ENCODE data around the gene ACTN4. TPM values are rescaled to one million over a fixed set of nuclear protein-coding genes. Genes with fewer than 3 reads are reported as not detected.

ACTN4 gene
- total RNA-seq, 1 donor from 2014 or later: 454 TPM

DNA sequence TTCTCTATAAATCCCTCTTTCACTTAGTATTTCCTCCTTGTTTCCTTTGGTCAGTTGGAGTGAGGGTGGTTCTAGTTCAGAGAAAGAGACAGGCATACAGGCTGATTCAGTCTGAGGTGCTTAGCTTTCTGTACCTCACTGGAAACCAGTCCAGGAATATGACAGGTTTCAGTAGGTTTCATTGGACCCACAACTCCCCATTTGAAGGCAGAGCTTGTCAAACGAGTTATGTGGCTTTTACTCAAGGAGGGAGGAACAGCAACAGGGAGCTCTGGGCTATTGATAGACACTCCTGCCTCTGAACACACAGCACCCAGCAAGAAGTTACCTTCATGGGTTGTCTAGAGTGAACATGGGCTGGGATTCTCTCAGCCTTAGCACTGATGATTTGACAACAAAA is 14.5 kb downstream of the ACTN4 start:
- peak; percentile 51 to 53 for ATAC-seq

DNA sequence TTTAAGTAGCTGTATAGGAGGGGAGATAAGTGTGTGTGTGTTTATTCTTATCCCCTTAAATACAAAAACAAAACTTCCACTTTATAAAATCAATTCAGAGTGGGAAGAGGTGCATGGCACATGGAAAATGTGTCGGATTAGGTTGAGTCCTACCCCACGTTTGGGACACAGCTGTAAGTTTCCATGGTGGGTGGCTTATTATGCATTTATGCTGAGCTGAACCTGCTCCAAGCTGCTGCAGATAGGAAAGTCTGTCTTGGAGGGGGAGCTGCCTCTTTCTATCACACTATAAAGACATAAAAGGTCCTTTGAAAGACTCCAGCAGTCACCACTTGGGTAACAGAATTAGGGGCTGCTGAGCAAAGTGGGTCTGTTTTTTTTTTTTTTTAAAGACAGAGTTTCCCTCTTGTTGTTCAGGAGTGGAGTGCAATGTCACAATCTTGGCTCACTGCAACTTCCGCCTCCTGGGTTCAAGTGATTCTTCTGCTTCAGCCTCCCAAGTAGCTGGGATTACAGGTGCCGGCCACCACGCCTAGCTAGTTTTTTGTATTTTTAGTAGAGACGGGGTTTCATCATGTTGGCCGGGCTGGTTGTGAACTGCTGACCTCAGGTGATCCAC is 15.2 kb downstream of the ACTN4 start:
- peaks cover 100% of the 10 kb centered on the region for H3K4me1 ChIP-seq
- peaks cover 8% of the 10 kb centered on the region for H3K36me3 ChIP-seq
- TF ChIP-seq, protein P1, sequence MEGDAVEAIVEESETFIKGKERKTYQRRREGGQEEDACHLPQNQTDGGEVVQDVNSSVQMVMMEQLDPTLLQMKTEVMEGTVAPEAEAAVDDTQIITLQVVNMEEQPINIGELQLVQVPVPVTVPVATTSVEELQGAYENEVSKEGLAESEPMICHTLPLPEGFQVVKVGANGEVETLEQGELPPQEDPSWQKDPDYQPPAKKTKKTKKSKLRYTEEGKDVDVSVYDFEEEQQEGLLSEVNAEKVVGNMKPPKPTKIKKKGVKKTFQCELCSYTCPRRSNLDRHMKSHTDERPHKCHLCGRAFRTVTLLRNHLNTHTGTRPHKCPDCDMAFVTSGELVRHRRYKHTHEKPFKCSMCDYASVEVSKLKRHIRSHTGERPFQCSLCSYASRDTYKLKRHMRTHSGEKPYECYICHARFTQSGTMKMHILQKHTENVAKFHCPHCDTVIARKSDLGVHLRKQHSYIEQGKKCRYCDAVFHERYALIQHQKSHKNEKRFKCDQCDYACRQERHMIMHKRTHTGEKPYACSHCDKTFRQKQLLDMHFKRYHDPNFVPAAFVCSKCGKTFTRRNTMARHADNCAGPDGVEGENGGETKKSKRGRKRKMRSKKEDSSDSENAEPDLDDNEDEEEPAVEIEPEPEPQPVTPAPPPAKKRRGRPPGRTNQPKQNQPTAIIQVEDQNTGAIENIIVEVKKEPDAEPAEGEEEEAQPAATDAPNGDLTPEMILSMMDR (IDR thresholded peaks at IDR 0.05): no peak
- ATAC-seq: no peak
- no peaks in the 10 kb centered on the region for H3K9me3 ChIP-seq
- no peak for DNase-seq
- intact Hi-C loops (cut with DNase I): no loop called here
- H3K27me3 ChIP-seq (ENCODE audit: low read depth): no peaks in the 10 kb centered on the region
- no peak overlapping the region for H3K4me3 ChIP-seq
- peak overlapping the region; percentile 85 for H3K27ac ChIP-seq

More for the DNA sequence above, 14.5 kb downstream of the ACTN4 start:
- peaks cover 11% of the 10 kb centered on the region for H3K36me3 ChIP-seq
- no peak for DNase-seq
- H3K27ac ChIP-seq: peak overlapping the region; percentile 85
- peaks cover 100% of the 10 kb centered on the region for H3K4me1 ChIP-seq
- intact Hi-C loops (cut with DNase I): no loop called here
- H3K27me3 ChIP-seq (ENCODE audit: low read depth): no peaks in the 10 kb centered on the region
- no peak overlapping the region for H3K4me3 ChIP-seq
- no peaks in the 10 kb centered on the region for H3K9me3 ChIP-seq
- TF ChIP-seq, protein P1 (IDR thresholded peaks at IDR 0.05): no peak

DNA sequence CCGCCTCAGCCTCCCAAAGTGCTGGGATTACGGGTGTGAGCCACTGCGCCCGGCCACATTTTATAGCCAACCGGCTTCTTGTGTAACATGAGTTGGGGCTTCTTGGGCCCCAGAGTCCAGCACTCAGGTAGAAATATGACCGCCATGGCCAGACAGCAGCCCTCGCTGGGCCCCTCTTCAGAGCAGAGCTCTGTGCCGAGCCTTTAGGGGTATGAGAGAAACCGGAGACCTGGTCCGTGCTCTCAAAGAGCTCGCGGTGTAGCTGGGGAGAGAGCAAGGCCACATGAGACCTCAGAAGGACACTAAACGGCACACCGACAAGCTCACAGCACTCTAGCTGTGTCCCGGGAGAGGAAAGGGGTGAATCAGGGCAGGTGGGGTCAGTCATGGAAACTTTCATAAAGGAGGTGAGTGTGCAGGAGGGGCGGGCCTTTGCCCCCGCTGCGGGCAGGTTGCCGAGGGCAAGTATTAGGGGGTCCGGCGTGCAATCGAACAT is 15.8 kb downstream of the ACTN4 start:
- ATAC-seq (no peak), DNase-seq (no peak)
- peak overlapping the region; percentile 85 for H3K27ac ChIP-seq
- H3K27me3 ChIP-seq (ENCODE audit: low read depth): no peaks in the 10 kb centered on the region
- intact Hi-C loops (cut with DNase I): no loop called here
- peaks cover 100% of the 10 kb centered on the region for H3K4me1 ChIP-seq
- no peak overlapping the region for H3K4me3 ChIP-seq
- TF ChIP-seq, protein P1 (IDR thresholded peaks at IDR 0.05): no peak
- H3K9me3 ChIP-seq: no peaks in the 10 kb centered on the region
- peaks cover 4% of the 10 kb centered on the region for H3K36me3 ChIP-seq

DNA sequence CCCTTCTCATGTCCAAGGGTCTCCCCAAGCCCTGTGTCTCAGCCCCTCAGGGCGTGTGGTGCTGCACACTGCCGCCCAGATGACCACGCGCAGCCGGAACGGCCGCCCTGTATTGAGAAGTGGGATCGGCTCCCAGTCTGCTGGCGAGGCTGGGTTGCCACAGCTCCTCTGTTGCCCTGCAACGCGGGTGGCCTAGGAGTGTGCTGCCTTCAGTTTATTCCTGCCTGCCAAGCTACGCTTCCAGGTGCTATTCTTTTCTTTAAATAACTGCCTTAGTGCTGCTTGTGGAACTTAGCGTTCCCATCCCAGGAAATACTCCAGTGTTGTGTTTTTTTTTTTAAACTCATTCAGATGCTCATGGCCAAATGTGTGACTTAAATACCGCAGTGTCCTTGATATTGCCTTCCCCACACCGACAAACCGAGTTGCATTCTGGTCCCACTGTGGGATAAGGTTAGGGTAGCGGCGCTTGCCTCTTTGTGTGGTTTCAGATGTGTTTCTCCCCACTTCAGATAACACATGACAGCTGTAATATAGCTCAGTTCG is 16.6 kb downstream of the ACTN4 start:
- intact Hi-C loops (cut with DNase I): no loop called here
- peaks cover 100% of the 10 kb centered on the region for H3K4me1 ChIP-seq
- H3K9me3 ChIP-seq: no peaks in the 10 kb centered on the region
- ATAC-seq (no peak), DNase-seq (no peak)
- H3K27me3 ChIP-seq (ENCODE audit: low read depth): no peaks in the 10 kb centered on the region
- peaks cover 4% of the 10 kb centered on the region for H3K36me3 ChIP-seq
- TF ChIP-seq, protein P1 (IDR thresholded peaks at IDR 0.05): no peak
- H3K27ac ChIP-seq: peak overlapping the region; percentile 85
- H3K4me3 ChIP-seq: no peak overlapping the region

DNA sequence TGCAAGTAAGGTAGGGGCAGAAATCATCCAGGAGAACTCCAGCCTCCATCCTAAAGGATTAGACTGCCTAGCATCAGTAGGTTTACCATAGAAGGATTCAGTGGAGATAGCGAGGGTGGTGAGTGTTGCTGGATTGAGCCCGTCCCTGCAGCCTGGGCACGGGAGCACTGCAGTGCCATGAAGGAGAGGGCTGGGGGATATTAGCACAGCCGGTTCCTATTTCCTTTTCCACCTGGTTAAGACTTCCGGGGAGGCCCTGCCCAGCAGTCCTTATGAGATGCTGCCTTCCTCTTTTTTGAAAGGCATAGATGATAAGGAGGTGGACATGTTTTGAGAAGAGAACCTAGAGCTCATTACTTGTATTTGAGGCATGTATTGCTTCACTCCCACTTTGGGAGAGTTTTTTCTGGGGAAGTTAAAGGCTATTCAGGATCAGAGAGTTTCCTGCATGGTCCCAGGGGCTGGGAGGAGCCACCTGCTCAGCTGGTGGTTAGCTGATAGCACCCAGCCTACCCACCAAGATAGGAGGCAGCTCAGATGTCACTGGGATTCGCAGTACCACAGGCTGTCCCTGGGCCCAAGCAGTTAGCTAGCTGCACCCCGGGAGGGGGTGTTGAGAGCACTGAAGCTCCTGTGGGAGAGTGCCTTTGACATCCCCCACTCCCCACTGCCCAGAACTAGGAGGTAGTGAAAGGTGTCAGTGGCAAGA is 17.2 kb downstream of the ACTN4 start:
- Histone ChIP-seq H3K4me1 (peaks cover 100% of the 10 kb centered on the region), H3K27me3 (ENCODE audit: low read depth) (no peaks in the 10 kb centered on the region), H3K27ac (peak overlapping the region; percentile 85), H3K9me3 (no peaks in the 10 kb centered on the region), H3K4me3 (no peak overlapping the region), H3K36me3 (peaks cover 4% of the 10 kb centered on the region)
- TF ChIP-seq, protein P1 (IDR thresholded peaks at IDR 0.05): no peak
- DNase-seq (no peak), ATAC-seq (no peak)
- intact Hi-C loops (cut with DNase I): no loop called here
